HepG2 (cell line): Measurements from ENCODE around the gene GLUL. TPM values are rescaled to one million over a fixed set of nuclear protein-coding genes. Genes with fewer than 3 reads are reported as not detected.

Experiments
- ARID2 ChIP-seq: sonication (generic); formaldehyde crosslinking; IDR thresholded peaks from 2 replicates; pipeline ENCODE4 v1.8.1; 2022; ENCODE audit warnings: mild to moderate bottlenecking, missing genetic modification reagents, borderline replicate concordance
- NCOA2 ChIP-seq: sonication (generic); formaldehyde crosslinking; IDR thresholded peaks from 2 replicates; pipeline ENCODE4 v1.8.0; 2022; ENCODE audit warnings: inconsistent platforms
- RBFOX2 ChIP-seq: fragments of 200-400 bp; formaldehyde crosslinking; IDR thresholded peaks from 2 replicates; pipeline ENCODE4 v1.6.1; 2017; ENCODE audit warnings: low read depth, mild to moderate bottlenecking, low read length
- RBM22 ChIP-seq: fragments of 200-400 bp; formaldehyde crosslinking; optimal IDR thresholded peaks from 2 replicates; pipeline ENCODE3; 2017; ENCODE audit warnings: mild to moderate bottlenecking, low read length, moderate library complexity
- RFXANK ChIP-seq: IDR thresholded peaks from 2 replicates; pipeline ENCODE4 v1.6.1; 2016
- ZNF598 ChIP-seq: sonication (generic); formaldehyde crosslinking; IDR thresholded peaks from 2 replicates; pipeline ENCODE4 v1.5.1; 2020; ENCODE audit warnings: mild to moderate bottlenecking, missing genetic modification reagents, borderline replicate concordance
- ZNF720 ChIP-seq: sonication (generic); formaldehyde crosslinking; IDR thresholded peaks from 2 replicates; pipeline ENCODE4 v1.4.0; 2020; ENCODE audit warnings: missing genetic modification reagents
- ZSCAN25 ChIP-seq: sonication (generic); formaldehyde crosslinking; IDR thresholded peaks from 2 replicates; pipeline ENCODE4 v1.8.0; 2022; ENCODE audit warnings: mild to moderate bottlenecking, missing genetic modification reagents
- polyA plus RNA-seq, 8 experiments: library from polyadenylated mRNA; depleted of rRNA in 3 of 8; stranded (reverse) in 7 of 8; unstranded in 1 of 8; fragments of >200 nt; fragmentation: Illumina TruSeq in 4 of 8; extraction: Trizol in 4 of 8; gene quantifications; 2 replicates each; pipeline versions ENCODE4 v1.2.1 to v1.2.3, GENCODE V29; 2011 to 2016; ENCODE audit warnings: low read depth in 4 of 8, missing spikeins in 1 of 8, mixed read lengths in 1 of 8; ENCODE audit not compliant: insufficient read depth in 1 of 8
- total RNA-seq, 5 experiments: library from RNA; depleted of rRNA; stranded (reverse); fragments of >200 nt; fragmentation: Illumina TruSeq; extraction: Trizol; gene quantifications; 2 replicates each; pipeline ENCODE4 v1.2.3, GENCODE V29; 2016; ENCODE audit warnings: low read depth in 1 of 5
- TF ChIP-seq, protein P1 (sequence below): sonication (generic); formaldehyde crosslinking; IDR thresholded peaks from 2 replicates; pipeline ENCODE4 v1.5.1; 2020; ENCODE audit warnings: missing genetic modification reagents, mild to moderate bottlenecking, borderline replicate concordance
- TF ChIP-seq, protein P2 (sequence below): sonication (generic); formaldehyde crosslinking; IDR thresholded peaks from 2 replicates; pipeline ENCODE4 v1.8.0; 2022; ENCODE audit warnings: mild to moderate bottlenecking, missing genetic modification reagents, moderate library complexity
- TF ChIP-seq, protein P3 (sequence below): sonication (generic); formaldehyde crosslinking; IDR thresholded peaks from 2 replicates; pipeline ENCODE4 v1.5.0; 2020; ENCODE audit warnings: mild to moderate bottlenecking, missing genetic modification reagents
- TF ChIP-seq, protein P4 (sequence below): sonication (generic); formaldehyde crosslinking; IDR thresholded peaks from 2 replicates; pipeline ENCODE4 v1.5.1; 2020; ENCODE audit warnings: missing genetic modification reagents, mild to moderate bottlenecking, borderline replicate concordance
- TF ChIP-seq, protein P5 (sequence below): sonication (generic); formaldehyde crosslinking; IDR thresholded peaks from 2 replicates; pipeline ENCODE4 v1.8.0; 2022; ENCODE audit warnings: missing genetic modification reagents, low read depth, mild to moderate bottlenecking, borderline replicate concordance
- TF ChIP-seq, protein P6 (sequence below): sonication (generic); formaldehyde crosslinking; IDR thresholded peaks from 2 replicates; pipeline ENCODE4 v1.8.0; 2022; ENCODE audit warnings: mild to moderate bottlenecking, missing genetic modification reagents
- TF ChIP-seq, protein P7 (sequence below): sonication (generic); formaldehyde crosslinking; IDR thresholded peaks from 2 replicates; pipeline ENCODE4 v1.4.0; 2020; ENCODE audit warnings: mild to moderate bottlenecking, missing genetic modification reagents

Gene GLUL
- total and polyA plus RNA-seq, 2 of the 13 experiments (the other 11 are each of a cell fraction or from before 2014, with no cell fraction given), result 423 to 827 TPM

DNA sequence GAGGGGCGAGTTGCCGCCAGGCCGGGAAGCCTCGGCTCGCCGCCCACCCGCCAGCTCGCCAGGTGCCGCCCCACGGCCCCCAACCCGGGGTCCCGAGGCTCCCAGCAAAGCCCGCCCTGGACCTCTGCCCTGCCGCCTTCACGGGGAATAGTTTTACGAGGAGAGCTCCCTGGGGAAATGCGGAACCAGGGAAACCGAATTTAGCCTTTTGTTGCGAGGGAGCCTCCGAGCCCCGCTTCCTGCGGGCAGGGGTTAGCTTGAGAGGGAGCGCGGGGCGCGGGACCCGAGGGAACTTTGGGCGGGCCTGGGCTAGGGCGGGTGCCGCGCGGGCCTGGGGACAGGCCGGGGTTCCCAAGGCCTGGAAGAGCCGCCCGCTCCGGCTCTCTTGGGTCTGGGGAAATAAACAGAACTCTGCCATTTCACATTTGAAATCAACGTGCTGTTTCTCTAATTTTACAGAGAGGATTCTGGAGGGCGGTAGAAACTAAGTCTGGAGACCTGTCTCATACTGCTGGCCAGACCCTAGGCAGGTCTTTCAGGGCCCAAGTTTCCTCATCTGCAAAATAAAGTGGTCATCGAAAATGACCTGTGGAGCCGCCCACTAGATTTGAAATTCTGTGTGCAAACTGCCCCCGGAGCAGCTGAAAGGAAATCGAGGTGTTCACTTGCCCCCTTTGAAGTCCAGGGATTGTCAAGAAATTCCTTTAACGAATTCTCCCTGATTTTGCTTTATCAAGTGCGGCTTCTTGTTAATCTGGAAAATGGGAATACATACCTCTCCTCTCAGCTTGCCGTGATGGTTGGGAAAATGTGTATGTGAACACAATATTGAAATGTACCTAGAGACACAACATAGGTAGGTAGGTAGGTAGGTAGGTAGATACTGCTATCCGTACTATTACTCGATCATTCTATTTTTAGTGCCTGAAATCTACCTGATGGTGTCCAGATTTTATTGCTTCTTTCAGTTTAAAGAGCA lies 749 bp upstream of the GLUL start (continued):
- TF ChIP-seq, protein P1, sequence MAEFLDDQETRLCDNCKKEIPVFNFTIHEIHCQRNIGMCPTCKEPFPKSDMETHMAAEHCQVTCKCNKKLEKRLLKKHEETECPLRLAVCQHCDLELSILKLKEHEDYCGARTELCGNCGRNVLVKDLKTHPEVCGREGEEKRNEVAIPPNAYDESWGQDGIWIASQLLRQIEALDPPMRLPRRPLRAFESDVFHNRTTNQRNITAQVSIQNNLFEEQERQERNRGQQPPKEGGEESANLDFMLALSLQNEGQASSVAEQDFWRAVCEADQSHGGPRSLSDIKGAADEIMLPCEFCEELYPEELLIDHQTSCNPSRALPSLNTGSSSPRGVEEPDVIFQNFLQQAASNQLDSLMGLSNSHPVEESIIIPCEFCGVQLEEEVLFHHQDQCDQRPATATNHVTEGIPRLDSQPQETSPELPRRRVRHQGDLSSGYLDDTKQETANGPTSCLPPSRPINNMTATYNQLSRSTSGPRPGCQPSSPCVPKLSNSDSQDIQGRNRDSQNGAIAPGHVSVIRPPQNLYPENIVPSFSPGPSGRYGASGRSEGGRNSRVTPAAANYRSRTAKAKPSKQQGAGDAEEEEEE, result no peak
- TF ChIP-seq RBM22 (no peak), ZNF598 (CRISPR knock-in tag) (no peak), ARID2 (CRISPR knock-in tag) (no peak), RBFOX2 (no peak), ZSCAN25 (peak; percentile 92; the same call in 1 of the 2 replicates), ZNF720 (CRISPR knock-in tag) (no peak), RFXANK (CRISPR knock-in tag) (no peak), NCOA2 (CRISPR knock-in tag) (no peak)
- TF ChIP-seq, protein P2, sequence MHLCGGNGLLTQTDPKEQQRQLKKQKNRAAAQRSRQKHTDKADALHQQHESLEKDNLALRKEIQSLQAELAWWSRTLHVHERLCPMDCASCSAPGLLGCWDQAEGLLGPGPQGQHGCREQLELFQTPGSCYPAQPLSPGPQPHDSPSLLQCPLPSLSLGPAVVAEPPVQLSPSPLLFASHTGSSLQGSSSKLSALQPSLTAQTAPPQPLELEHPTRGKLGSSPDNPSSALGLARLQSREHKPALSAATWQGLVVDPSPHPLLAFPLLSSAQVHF (CRISPR knock-in tag), result no peak
- TF ChIP-seq, protein P3, sequence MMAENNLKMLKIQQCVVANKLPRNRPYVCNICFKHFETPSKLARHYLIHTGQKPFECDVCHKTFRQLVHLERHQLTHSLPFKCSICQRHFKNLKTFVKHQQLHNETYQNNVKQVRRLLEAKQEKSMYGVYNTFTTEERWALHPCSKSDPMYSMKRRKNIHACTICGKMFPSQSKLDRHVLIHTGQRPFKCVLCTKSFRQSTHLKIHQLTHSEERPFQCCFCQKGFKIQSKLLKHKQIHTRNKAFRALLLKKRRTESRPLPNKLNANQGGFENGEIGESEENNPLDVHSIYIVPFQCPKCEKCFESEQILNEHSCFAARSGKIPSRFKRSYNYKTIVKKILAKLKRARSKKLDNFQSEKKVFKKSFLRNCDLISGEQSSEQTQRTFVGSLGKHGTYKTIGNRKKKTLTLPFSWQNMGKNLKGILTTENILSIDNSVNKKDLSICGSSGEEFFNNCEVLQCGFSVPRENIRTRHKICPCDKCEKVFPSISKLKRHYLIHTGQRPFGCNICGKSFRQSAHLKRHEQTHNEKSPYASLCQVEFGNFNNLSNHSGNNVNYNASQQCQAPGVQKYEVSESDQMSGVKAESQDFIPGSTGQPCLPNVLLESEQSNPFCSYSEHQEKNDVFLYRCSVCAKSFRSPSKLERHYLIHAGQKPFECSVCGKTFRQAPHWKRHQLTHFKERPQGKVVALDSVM (CRISPR knock-in tag), result no peak
- TF ChIP-seq, protein P4, sequence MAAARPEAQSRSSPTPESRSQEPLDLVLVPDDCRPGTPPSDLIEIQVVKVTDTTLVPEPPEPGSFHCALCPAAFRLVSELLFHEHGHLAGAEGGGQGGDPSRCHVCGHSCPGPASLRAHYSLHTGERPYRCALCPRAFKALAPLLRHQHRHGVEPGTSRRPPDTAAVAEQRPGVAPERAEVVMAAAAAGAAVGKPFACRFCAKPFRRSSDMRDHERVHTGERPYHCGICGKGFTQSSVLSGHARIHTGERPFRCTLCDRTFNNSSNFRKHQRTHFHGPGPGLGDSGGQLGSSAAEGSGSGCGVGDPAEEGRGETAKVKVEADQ (CRISPR knock-in tag), result no peak
- TF ChIP-seq, protein P5, sequence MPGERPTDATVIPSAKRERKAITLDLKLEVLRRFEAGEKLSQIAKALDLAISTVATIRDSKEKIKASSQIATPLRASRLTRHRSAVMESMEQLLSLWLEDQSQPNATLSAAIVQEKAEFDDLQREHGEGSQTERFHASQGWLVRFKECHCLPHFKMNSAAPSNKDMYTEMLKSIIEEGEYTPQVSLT (CRISPR knock-in tag), result no peak
- TF ChIP-seq, protein P6, sequence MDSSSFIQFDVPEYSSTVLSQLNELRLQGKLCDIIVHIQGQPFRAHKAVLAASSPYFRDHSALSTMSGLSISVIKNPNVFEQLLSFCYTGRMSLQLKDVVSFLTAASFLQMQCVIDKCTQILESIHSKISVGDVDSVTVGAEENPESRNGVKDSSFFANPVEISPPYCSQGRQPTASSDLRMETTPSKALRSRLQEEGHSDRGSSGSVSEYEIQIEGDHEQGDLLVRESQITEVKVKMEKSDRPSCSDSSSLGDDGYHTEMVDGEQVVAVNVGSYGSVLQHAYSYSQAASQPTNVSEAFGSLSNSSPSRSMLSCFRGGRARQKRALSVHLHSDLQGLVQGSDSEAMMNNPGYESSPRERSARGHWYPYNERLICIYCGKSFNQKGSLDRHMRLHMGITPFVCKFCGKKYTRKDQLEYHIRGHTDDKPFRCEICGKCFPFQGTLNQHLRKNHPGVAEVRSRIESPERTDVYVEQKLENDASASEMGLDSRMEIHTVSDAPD (CRISPR knock-in tag), result no peak
- TF ChIP-seq, protein P7, sequence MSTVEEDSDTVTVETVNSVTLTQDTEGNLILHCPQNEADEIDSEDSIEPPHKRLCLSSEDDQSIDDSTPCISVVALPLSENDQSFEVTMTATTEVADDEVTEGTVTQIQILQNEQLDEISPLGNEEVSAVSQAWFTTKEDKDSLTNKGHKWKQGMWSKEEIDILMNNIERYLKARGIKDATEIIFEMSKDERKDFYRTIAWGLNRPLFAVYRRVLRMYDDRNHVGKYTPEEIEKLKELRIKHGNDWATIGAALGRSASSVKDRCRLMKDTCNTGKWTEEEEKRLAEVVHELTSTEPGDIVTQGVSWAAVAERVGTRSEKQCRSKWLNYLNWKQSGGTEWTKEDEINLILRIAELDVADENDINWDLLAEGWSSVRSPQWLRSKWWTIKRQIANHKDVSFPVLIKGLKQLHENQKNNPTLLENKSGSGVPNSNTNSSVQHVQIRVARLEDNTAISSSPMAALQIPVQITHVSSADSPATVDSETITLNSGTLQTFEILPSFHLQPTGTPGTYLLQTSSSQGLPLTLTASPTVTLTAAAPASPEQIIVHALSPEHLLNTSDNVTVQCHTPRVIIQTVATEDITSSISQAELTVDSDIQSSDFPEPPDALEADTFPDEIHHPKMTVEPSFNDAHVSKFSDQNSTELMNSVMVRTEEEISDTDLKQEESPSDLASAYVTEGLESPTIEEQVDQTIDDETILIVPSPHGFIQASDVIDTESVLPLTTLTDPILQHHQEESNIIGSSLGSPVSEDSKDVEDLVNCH (CRISPR knock-in tag), result no peak
